MM.1S (cell line): ENCODE measurements around the gene SERPINB13.

Source experiments
- EZH2phosphoT487 ChIP-seq: fragments of 300-600 bp; sonication (generic); IDR thresholded peaks from 2 replicates; pipeline ENCODE4 v1.6.1; 2018; ENCODE audit warnings: antibody characterized with exemption, low read length
- TF ChIP-seq, protein P1 (sequence below): fragments of 300-600 bp; sonication (generic); IDR thresholded peaks from 2 replicates; pipeline ENCODE4 v1.5.1; 2016; ENCODE audit warnings: antibody characterized with exemption, low read length, mixed read lengths

DNA sequence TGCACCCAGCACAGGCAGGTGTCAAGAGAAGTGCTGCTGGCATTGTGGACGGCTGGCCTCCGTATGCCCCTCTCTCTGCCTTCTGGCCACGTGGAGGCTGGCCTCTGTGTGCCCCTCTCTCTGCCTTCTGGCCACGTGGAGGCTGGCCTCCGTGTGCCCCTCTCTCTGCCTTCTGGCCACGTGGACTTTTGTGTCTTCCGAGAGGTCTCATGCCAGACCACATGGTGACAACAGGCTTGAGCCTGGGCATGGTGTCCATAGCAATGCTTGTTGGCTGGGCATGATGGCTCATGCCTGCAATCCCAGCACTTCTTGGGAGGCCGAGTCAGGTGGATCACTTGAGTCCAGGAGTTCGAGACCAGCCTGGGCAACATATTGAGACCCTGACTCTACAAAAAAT lies 19.3 kb upstream of the SERPINB13 start:
- TF ChIP-seq, protein P1, sequence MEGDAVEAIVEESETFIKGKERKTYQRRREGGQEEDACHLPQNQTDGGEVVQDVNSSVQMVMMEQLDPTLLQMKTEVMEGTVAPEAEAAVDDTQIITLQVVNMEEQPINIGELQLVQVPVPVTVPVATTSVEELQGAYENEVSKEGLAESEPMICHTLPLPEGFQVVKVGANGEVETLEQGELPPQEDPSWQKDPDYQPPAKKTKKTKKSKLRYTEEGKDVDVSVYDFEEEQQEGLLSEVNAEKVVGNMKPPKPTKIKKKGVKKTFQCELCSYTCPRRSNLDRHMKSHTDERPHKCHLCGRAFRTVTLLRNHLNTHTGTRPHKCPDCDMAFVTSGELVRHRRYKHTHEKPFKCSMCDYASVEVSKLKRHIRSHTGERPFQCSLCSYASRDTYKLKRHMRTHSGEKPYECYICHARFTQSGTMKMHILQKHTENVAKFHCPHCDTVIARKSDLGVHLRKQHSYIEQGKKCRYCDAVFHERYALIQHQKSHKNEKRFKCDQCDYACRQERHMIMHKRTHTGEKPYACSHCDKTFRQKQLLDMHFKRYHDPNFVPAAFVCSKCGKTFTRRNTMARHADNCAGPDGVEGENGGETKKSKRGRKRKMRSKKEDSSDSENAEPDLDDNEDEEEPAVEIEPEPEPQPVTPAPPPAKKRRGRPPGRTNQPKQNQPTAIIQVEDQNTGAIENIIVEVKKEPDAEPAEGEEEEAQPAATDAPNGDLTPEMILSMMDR, result no peak
- TF ChIP-seq EZH2phosphoT487, result no peak
